Keratinocyte (primary cell): ENCODE data around the gene L3MBTL4. TPM values are rescaled to one million over a fixed set of nuclear protein-coding genes. Genes with fewer than 3 reads are reported as not detected.

Experiments
- DNase-seq: peaks from one replicate; pipeline ENCODE4 v3.0.0-alpha.2; 2011; ENCODE audit warnings: low read depth, missing footprints, low spot score
- FAIRE-seq: peaks from 2 replicates; lab custom pipeline; 2011; peaks lifted over from hg19 to GRCh38; lab: Jason Lieb, UNC
- H2AFZ ChIP-seq: 2 replicates; pipeline ENCODE4 v1.6.0; 2012; ENCODE audit warnings: low read length, control low read depth, inconsistent platforms; ENCODE audit not compliant: control insufficient read depth
- H3K27ac ChIP-seq: 2 replicates; pipeline ENCODE4 v1.5.1; 2011; ENCODE audit warnings: low read length; ENCODE audit not compliant: control insufficient read depth, insufficient read depth
- H3K27me3 ChIP-seq: 3 replicates; pipeline ENCODE4 v1.6.0; 2011; ENCODE audit warnings: low read length; ENCODE audit not compliant: control insufficient read depth, insufficient read depth; ENCODE audit errors: extremely low read depth
- H3K36me3 ChIP-seq, 2 experiments: 2 replicates in 1 of 2; 3 replicates in 1 of 2; pipeline ENCODE4 v1.5.1; 2011; ENCODE audit warnings: low read length in 2 of 2, mild to moderate bottlenecking in 1 of 2; ENCODE audit not compliant: control insufficient read depth in 2 of 2, insufficient read depth in 2 of 2; ENCODE audit errors: extremely low read depth in 1 of 2
- H3K4me1 ChIP-seq: 3 replicates; pipeline ENCODE4 v1.5.1; 2011; ENCODE audit warnings: low read length; ENCODE audit not compliant: control insufficient read depth, insufficient read depth; ENCODE audit errors: extremely low read depth
- H3K4me2 ChIP-seq: 3 replicates; pipeline ENCODE4 v1.6.0; 2011; ENCODE audit warnings: low read depth, low read length; ENCODE audit not compliant: control insufficient read depth, insufficient read depth; ENCODE audit errors: extremely low read depth
- H3K4me3 ChIP-seq, 3 experiments: fragments of 200-600 bp in 1 of 3; sonication (generic) in 1 of 3; 2 replicates in 2 of 3; 3 replicates in 1 of 3; pipeline ENCODE4 v1.5.1; 2011 to 2016; ENCODE audit warnings: low read length in 3 of 3, mild to moderate bottlenecking in 3 of 3, control low read depth in 2 of 3, inconsistent platforms in 1 of 3, low read depth in 1 of 3, mixed read lengths in 1 of 3, mixed run types in 1 of 3, moderate library complexity in 1 of 3; ENCODE audit not compliant: control insufficient read depth in 2 of 3, insufficient read depth in 2 of 3; ENCODE audit errors: extremely low read depth in 1 of 3
- H3K79me2 ChIP-seq: 2 replicates; pipeline ENCODE4 v1.6.0; 2012; ENCODE audit warnings: low read length; ENCODE audit not compliant: control insufficient read depth, insufficient read depth
- H3K9ac ChIP-seq: 3 replicates; pipeline ENCODE4 v1.6.0; 2011; ENCODE audit warnings: low read length; ENCODE audit not compliant: control insufficient read depth, insufficient read depth; ENCODE audit errors: extremely low read depth
- H3K9me1 ChIP-seq: 3 replicates; pipeline ENCODE4 v1.6.0; 2011; ENCODE audit warnings: low read length; ENCODE audit not compliant: control insufficient read depth, insufficient read depth; ENCODE audit errors: extremely low read depth
- H3K9me3 ChIP-seq: 2 replicates; pipeline ENCODE4 v1.5.1; 2012; ENCODE audit warnings: low read depth, low read length; ENCODE audit not compliant: control insufficient read depth
- H4K20me1 ChIP-seq: 3 replicates; pipeline ENCODE4 v1.6.0; 2011; ENCODE audit warnings: low read length; ENCODE audit not compliant: control insufficient read depth, insufficient read depth; ENCODE audit errors: extremely low read depth
- EZH2 ChIP-seq: IDR thresholded peaks from one replicate; pipeline ENCODE4 v1.6.1; 2012; ENCODE audit warnings: inconsistent platforms, mild to moderate bottlenecking, low read length, moderate library complexity
- dilution Hi-C: fragments of 300-500 bp; cut with MboI; formaldehyde crosslinking; loops from one replicate; pipeline ENCODE4 v1.7.0; 2020; ENCODE audit warnings: low sequenced_read_pairs; ENCODE audit not compliant: extremely low pct_ligation_motif_present
- polyA plus RNA-seq, 5 experiments: library from polyadenylated mRNA; depleted of rRNA in 3 of 5; stranded (reverse) in 3 of 5; stranded (forward) in 1 of 5; unstranded in 1 of 5; fragments of >200 nt; gene quantifications; 1 replicate in 1 of 5; 2 replicates in 3 of 5; 3 replicates in 1 of 5; pipeline versions ENCODE4 v1.2.1 to v1.2.3, GENCODE V29; 2011 to 2012; ENCODE audit warnings: missing spikeins in 2 of 5, low read depth in 1 of 5, low replicate concordance in 1 of 5
- TF ChIP-seq, protein P1 (sequence below), 3 experiments: IDR thresholded peaks in 1 of 3; conservative IDR thresholded peaks in 1 of 3; optimal IDR thresholded peaks in 1 of 3; 2 replicates in 2 of 3; 3 replicates in 1 of 3; pipeline versions ENCODE3 to v1.5.1; 2011; ENCODE audit warnings: low read length in 3 of 3, mild to moderate bottlenecking in 3 of 3, moderate library complexity in 2 of 3, control low read depth in 1 of 3, inconsistent platforms in 1 of 3; ENCODE audit not compliant: insufficient read depth in 2 of 3; ENCODE audit errors: extremely low read depth in 1 of 3

Gene L3MBTL4
- polyA plus RNA-seq, 1 donor (not counting 4 experiments of a cell fraction or from before 2014, with no cell fraction given), result 0.17 TPM

DNA sequence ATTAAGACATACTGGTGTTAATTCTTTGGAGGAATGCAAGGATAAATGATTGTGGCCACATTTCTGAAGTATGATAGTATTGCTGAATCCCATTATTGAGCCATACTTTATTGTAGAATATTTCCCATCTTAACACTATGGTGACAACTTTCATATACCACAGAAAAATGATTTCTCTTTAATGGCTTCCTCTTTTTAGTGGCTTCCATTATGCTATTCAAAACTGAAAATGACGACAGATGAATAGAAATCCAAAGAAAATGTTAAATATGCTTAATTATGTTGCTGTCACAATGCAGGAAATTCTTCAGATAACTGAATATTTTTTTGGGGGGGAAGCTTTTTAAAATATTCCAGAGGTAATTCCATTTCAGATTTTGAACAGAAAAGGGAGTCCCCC is 430.5 kb downstream of the L3MBTL4 start:
- Histone ChIP-seq H3K27ac (no peak overlapping the region), H3K9me3 (no peaks in the 10 kb centered on the region), H3K4me1 (peaks cover 9% of the 10 kb centered on the region), H4K20me1 (no peaks in the 10 kb centered on the region), H3K9ac (no peak overlapping the region), H3K36me3 (no peaks in the 10 kb centered on the region), H3K79me2 (no peaks in the 10 kb centered on the region), H3K9me1 (no peaks in the 10 kb centered on the region), H3K4me2 (no peak overlapping the region), H2AFZ (no peak overlapping the region), H3K27me3 (no peaks in the 10 kb centered on the region), H3K4me3 (no peak overlapping the region)
- dilution Hi-C loops, result no loop called here
- DNase-seq, result no peak
- TF ChIP-seq EZH2, result no peak
- TF ChIP-seq, protein P1, sequence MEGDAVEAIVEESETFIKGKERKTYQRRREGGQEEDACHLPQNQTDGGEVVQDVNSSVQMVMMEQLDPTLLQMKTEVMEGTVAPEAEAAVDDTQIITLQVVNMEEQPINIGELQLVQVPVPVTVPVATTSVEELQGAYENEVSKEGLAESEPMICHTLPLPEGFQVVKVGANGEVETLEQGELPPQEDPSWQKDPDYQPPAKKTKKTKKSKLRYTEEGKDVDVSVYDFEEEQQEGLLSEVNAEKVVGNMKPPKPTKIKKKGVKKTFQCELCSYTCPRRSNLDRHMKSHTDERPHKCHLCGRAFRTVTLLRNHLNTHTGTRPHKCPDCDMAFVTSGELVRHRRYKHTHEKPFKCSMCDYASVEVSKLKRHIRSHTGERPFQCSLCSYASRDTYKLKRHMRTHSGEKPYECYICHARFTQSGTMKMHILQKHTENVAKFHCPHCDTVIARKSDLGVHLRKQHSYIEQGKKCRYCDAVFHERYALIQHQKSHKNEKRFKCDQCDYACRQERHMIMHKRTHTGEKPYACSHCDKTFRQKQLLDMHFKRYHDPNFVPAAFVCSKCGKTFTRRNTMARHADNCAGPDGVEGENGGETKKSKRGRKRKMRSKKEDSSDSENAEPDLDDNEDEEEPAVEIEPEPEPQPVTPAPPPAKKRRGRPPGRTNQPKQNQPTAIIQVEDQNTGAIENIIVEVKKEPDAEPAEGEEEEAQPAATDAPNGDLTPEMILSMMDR (optimal IDR thresholded peaks at IDR 0.05 in 1 of 3, IDR thresholded peaks at IDR 0.05 in 1 of 3, conservative IDR thresholded peaks at IDR 0.05 in 1 of 3; ENCODE audit: extremely low read depth in 1 of 3, insufficient read depth in 2 of 3, low read length in 3 of 3), result no peak
- no peak for FAIRE-seq

- H3K9me1 ChIP-seq, result no peaks in the 10 kb centered on the region
- no peaks in the 10 kb centered on the region for H3K79me2 ChIP-seq
- H3K9me3 ChIP-seq, result no peaks in the 10 kb centered on the region
- TF ChIP-seq, protein P1 (optimal IDR thresholded peaks at IDR 0.05 in 1 of 3, IDR thresholded peaks at IDR 0.05 in 1 of 3, conservative IDR thresholded peaks at IDR 0.05 in 1 of 3; ENCODE audit: extremely low read depth in 1 of 3, insufficient read depth in 2 of 3, low read length in 3 of 3), result no peak
- dilution Hi-C loops, result no loop called here
- no peak overlapping the region for H2AFZ ChIP-seq
- DNase-seq (no peak), FAIRE-seq (no peak)
- H3K4me2 ChIP-seq, result no peak overlapping the region
- H3K4me3 ChIP-seq, result no peak overlapping the region
- H3K27ac ChIP-seq, result no peak overlapping the region
- H3K36me3 ChIP-seq, result no peaks in the 10 kb centered on the region
- no peaks in the 10 kb centered on the region for H3K27me3 ChIP-seq
- H3K4me1 ChIP-seq, result peaks cover 14% of the 10 kb centered on the region
- H4K20me1 ChIP-seq, result no peaks in the 10 kb centered on the region
- H3K9ac ChIP-seq, result no peak overlapping the region
Measured at GRCh38 chr18:5983488-5983887, 431.2 kb downstream of the L3MBTL4 start.
